SK-N-SH treated with all-trans-retinoic acid at 6 μM for 48 hours (cell line): ENCODE results near the gene OTOG.

Experiments
- ARNTL ChIP-seq: fragments of 450-650 bp; formaldehyde crosslinking; IDR thresholded peaks from 2 replicates; pipeline ENCODE4 v1.5.0; 2020; ENCODE audit warnings: low read depth, mild to moderate bottlenecking, moderate library complexity, borderline replicate concordance
- CSDC2 ChIP-seq: fragments of 250-450 bp; sonication (Bioruptor Pico); IDR thresholded peaks from 2 replicates; pipeline ENCODE4 v1.5.0; 2020; ENCODE audit warnings: mild to moderate bottlenecking, moderate library complexity
- PPARA ChIP-seq: fragments of 250-450 bp; sonication (Bioruptor Pico); IDR thresholded peaks from 2 replicates; pipeline ENCODE4 v1.5.0; 2020; ENCODE audit warnings: mild to moderate bottlenecking, borderline replicate concordance
- RARB ChIP-seq: fragments of 250-450 bp; sonication (Bioruptor Pico); IDR thresholded peaks from 2 replicates; pipeline ENCODE4 v1.8.0; 2021; ENCODE audit warnings: mild to moderate bottlenecking, moderate library complexity
- SNAI2 ChIP-seq: fragments of 250-450 bp; sonication (Bioruptor Pico); IDR thresholded peaks from 2 replicates; pipeline ENCODE4 v1.5.0; 2020; ENCODE audit warnings: mild to moderate bottlenecking, moderate library complexity
- TOX ChIP-seq: fragments of 250-450 bp; sonication (Bioruptor Pico); IDR thresholded peaks from 2 replicates; pipeline ENCODE4 v1.8.0; 2021; ENCODE audit warnings: mild to moderate bottlenecking, moderate library complexity, borderline replicate concordance
- ZFP3 ChIP-seq: fragments of 250-450 bp; sonication (Bioruptor Pico); IDR thresholded peaks from 2 replicates; pipeline ENCODE4 v1.5.0; 2020; ENCODE audit warnings: mild to moderate bottlenecking, moderate library complexity
- ZNF565 ChIP-seq: fragments of 450-650 bp; formaldehyde crosslinking; conservative IDR thresholded peaks from 2 replicates; pipeline ENCODE4 v1.5.0; 2020; ENCODE audit warnings: low read depth, mild to moderate bottlenecking, moderate library complexity
- ZNF70 ChIP-seq: fragments of 450-650 bp; formaldehyde crosslinking; IDR thresholded peaks from 2 replicates; pipeline ENCODE4 v1.5.0; 2020; ENCODE audit warnings: mild to moderate bottlenecking, moderate library complexity
- ZNF8 ChIP-seq: fragments of 450-650 bp; formaldehyde crosslinking; IDR thresholded peaks from 2 replicates; pipeline ENCODE4 v1.5.0; 2020; ENCODE audit warnings: mild to moderate bottlenecking, moderate library complexity
- TF ChIP-seq, protein P1 (sequence below): fragments of 250-450 bp; sonication (Bioruptor Pico); IDR thresholded peaks from 2 replicates; pipeline ENCODE4 v1.8.0; 2020; ENCODE audit warnings: mild to moderate bottlenecking, moderate library complexity, borderline replicate concordance

DNA sequence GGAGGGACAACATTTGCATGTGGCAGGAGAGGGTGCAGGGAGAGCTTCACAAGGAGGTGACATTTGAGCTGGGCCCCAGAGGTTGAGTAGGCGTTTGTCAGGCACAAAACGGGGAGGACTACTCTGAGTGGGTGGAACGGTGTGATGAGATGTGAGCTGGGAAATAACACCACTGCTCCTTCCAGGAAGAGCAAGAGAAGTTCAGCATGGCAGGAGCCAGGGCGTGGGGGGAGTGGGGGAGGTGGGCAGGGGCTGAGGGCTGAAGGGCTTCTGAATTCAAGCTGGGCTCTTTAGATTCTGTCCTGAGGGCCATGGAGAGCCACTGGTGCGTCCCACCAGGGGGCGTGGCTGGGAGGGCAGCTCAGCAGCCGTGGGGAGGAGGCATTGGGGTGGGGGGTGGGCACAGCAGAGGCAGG is 54.2 kb downstream of the OTOG start:
- TF ChIP-seq SNAI2 (CRISPR knock-in tag): no peak
- no peak for TF ChIP-seq RARB
- no peak for TF ChIP-seq ZNF70 (CRISPR knock-in tag)
- no peak for TF ChIP-seq ARNTL (CRISPR knock-in tag)
- no peak for TF ChIP-seq ZNF565
- TF ChIP-seq, protein P1, sequence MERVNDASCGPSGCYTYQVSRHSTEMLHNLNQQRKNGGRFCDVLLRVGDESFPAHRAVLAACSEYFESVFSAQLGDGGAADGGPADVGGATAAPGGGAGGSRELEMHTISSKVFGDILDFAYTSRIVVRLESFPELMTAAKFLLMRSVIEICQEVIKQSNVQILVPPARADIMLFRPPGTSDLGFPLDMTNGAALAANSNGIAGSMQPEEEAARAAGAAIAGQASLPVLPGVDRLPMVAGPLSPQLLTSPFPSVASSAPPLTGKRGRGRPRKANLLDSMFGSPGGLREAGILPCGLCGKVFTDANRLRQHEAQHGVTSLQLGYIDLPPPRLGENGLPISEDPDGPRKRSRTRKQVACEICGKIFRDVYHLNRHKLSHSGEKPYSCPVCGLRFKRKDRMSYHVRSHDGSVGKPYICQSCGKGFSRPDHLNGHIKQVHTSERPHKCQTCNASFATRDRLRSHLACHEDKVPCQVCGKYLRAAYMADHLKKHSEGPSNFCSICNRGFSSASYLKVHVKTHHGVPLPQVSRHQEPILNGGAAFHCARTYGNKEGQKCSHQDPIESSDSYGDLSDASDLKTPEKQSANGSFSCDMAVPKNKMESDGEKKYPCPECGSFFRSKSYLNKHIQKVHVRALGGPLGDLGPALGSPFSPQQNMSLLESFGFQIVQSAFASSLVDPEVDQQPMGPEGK (CRISPR knock-in tag): no peak
- no peak for TF ChIP-seq PPARA
- no peak for TF ChIP-seq TOX
- TF ChIP-seq ZNF8 (CRISPR knock-in tag): no peak
- no peak for TF ChIP-seq ZFP3 (CRISPR knock-in tag)
- TF ChIP-seq CSDC2 (CRISPR knock-in tag): no peak
